ENCODE results near the gene OR4N2.
A peak's percentile ranks its signal among the peaks of the same experiment; 100 is the strongest.
"Not testable (repeated sequence)": the region's sequence is repeated elsewhere in the genome, so short reads cannot be mapped to it uniquely, and the experiment has no call there.

Gene OR4N2

DNA sequence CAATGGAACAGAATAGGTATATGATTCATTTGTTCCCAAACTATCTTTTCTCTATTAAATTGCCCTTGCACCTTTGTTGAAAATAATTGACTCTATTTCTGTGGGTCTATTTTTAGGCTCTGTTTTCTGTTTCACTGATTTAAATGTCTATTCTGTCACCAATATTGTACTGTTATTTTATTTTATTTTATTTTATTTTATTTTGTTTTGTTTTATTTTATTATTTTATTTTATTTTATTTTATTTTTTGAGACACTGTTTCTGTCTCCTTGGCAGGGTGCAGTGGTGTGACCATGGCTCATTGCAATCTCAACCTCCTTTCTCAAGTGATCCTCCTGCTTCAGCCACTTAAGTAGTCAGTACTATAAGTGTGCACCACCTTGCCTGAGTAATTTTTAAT, 34.9 kb downstream of the OR4N2 start:
- no peak for DNase-seq

DNA sequence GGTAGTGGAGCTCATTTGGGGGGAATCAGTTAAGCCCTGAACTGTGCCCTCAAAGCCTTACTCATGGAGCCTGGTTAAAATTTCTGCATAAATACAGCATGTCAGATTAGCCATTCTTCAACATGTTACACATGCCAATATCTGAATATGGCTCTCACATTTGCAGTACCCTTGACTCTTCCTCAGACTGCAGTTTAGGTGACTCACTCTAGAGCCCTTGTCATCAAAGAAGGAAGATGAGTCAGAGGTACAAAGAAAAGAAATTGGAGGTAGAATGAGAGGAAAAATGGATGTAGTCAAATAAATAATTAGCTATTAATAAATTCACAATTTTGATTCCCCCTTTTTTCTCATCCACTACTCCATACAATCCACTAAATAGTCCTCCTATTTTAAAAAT, 47.8 kb downstream of the OR4N2 start:
- DNase-seq = no peak

DNA sequence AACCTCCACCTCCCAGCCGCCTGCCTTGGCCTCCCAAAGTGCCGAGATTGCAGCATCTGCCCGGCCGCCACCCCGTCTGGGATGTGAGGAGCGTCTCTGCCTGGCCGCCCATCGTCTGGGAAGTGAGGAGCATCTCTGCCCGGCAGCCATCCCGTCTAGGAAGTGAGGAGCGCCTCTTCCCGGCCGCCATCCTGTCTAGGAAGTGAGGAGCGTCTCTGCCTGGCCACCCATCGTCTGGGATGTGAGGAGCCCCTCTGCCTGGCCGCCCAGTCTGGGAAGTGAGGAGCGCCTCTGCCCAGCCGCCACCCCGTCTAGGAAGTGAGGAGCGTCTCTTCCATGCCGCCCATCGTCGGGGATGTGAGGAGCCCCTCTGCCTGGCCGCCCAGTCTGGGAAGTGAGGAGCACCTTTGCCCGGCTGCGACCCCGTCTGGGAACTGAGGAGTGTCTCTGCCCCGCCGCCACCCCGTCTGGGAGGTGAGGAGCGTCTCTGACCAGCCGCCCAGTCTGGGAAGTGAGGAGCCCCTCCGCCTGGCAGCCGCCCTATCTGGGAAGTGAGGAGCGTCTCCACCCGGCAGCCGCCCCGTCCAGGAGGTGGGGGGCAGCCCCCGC, 62.6 kb downstream of the OR4N2 start:
- not testable (repeated sequence) for DNase-seq

DNA sequence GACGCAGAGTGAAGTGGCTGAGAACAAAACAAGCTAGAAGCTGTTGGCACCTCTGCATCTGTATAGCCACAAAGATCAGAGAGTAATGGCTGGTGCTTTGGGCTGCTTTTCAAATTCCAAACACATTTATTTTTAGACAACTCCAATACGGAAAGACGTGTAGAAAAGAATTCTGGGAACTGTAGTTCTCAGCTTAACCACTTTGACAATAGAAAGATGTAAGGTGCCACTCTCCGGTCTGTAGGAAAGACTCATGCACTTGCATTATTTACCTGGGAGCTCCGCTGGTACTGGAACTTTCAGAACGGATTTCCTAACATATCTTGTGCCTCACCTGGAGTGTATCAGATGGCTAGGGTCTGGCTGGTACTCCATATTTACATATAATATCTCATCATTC, 69.6 kb downstream of the OR4N2 start:
- no peak for DNase-seq

DNA sequence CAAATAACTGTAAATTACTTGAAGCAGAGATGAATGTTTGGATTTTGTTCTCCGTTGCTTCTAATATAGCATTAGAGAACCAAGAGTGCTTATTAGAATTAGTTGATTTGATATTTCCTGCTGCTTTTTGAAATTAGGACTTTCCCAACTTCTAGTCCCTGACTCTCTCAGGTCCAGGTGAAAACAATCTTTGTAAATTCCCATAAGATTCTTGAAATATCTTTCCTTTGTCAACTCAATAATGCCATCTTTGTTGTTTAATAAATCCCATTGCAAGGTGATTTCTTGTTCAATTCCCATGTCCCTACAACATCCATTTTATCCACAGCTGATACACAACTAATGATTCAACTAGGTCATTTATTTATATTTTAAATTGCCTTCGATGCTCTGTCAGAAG, 71.3 kb downstream of the OR4N2 start, which contains the start of gene OR4K2:
OR4K2 (plus strand) TSS at position 301 of the 400 bp plus-strand sequence. CDS start 1,126 bp downstream, outside the sequence.
- DNase-seq = no peak

DNA sequence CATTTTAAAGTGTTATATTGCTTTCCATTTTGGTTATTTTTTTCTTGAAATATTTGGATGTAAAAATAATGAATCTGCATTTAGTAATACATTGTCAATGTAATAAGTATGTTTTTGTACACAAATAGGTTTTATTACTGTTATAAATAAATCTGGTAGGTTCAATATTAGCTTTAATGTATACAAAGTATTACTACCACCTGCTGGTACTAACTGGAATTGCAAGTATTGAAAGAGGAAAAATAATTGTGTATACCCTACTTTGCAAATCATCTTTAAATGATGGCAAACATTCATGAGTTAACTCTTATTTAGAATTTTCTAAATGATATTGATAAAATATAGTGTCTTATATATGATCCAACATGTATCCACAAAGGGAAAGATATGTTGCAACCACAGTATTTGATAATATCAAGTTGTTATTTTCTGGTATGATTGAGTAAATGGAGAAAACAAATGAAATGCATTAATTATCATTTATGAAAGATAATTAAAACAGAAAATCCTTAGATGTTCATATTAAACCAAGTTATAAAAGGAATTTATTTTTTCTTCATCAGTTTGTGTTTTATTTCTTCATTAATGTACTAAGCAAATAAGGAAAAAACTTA, 74.6 kb downstream of the OR4N2 start:
- peak; percentile 16 for DNase-seq

Data from DMS53 (cell line).